Tibial nerve (tissue), 4 donors: Measurements from ENCODE around the gene RND2. TPM values are rescaled to one million over a fixed set of nuclear protein-coding genes. Genes with fewer than 3 reads are reported as not detected.

Experiments
- DNase-seq, 2 donors: peaks; one replicate each; pipeline ENCODE4 v3.0.0-alpha.2; 2019; ENCODE audit warnings: low spot score in 2 of 2
- H3K27ac ChIP-seq, 4 donors: fragments of 200-600 bp; sonication (generic) in 3 of 4; one replicate each; pipeline ENCODE4 v1.5.1; 2017 to 2019; ENCODE audit warnings: mild to moderate bottlenecking in 1 of 4
- H3K27me3 ChIP-seq, 2 donors: fragments of 200-600 bp; sonication (generic) in 1 of 2; one replicate each; pipeline versions ENCODE4 v1.5.1 to v1.6.0; 2017 to 2019
- H3K36me3 ChIP-seq, 3 donors: fragments of 200-600 bp; sonication (generic); one replicate each; pipeline ENCODE4 v1.5.1; 2018 to 2019
- H3K4me1 ChIP-seq, 4 donors: fragments of 200-600 bp; sonication (generic) in 3 of 4; one replicate each; pipeline ENCODE4 v1.5.1; 2017 to 2019
- H3K4me3 ChIP-seq, 4 donors: fragments of 200-600 bp; sonication (generic) in 3 of 4; one replicate each; pipeline ENCODE4 v1.5.1; 2017 to 2019; ENCODE audit warnings: mild to moderate bottlenecking in 1 of 4, moderate library complexity in 1 of 4
- H3K9me3 ChIP-seq, 4 donors: fragments of 200-600 bp; sonication (generic) in 3 of 4; one replicate each; pipeline ENCODE4 v1.5.1; 2017 to 2019
- EP300 ChIP-seq, 2 donors: sonication (generic); formaldehyde crosslinking; IDR thresholded peaks; one replicate each; pipeline ENCODE4 v1.6.1; 2017; ENCODE audit warnings: antibody characterized with exemption in 2 of 2, mild to moderate bottlenecking in 1 of 2
- POLR2A ChIP-seq, 2 donors: fragments of 450-650 bp; IDR thresholded peaks; one replicate each; pipeline ENCODE4 v1.6.1; 2017; ENCODE audit warnings: antibody characterized with exemption in 2 of 2, mild to moderate bottlenecking in 2 of 2, moderate library complexity in 2 of 2
- WGBS, 2 donors: methylation state at CpG; one replicate each; pipeline ENCODE4 v1.1.5; 2018; 5-methylcytosine and 5-hydroxymethylcytosine counted together
- total RNA-seq, 4 donors: library from RNA; depleted of rRNA; stranded (reverse); fragments of >200 nt; gene quantifications; one replicate each; pipeline ENCODE4 v1.1.0, GENCODE V29; 2016
- TF ChIP-seq, protein P1 (sequence below), 5 experiments: fragments of 200-600 bp in 3 of 5; fragments of 450-650 bp in 2 of 5; sonication (generic) in 3 of 5; IDR thresholded peaks; one replicate each; pipeline ENCODE4 v1.5.1; 2016 to 2019; ENCODE audit warnings: antibody characterized with exemption in 5 of 5, mild to moderate bottlenecking in 3 of 5, moderate library complexity in 2 of 5

Gene RND2
- total RNA-seq, 4 donors from 2014 or later: 0.59 to 2.6 (median 1.9) TPM

GRCh38 chr17:43025766-43026537 lies 921 bp downstream of the RND2 start:
- DNase-seq: no peak
- whole genome bisulfite sequencing, 2 donors: 67 to 68% methylated on average over 15 of the region's 16 CpGs
- Histone ChIP-seq H3K4me3 (no peak overlapping the region), H3K27ac (peak overlapping the region; percentile 70 to 92 (median 80)), H3K27me3 (no peaks in the 10 kb centered on the region), H3K4me1 (peaks cover 0 to 21% (median 6%) of the 10 kb centered on the region in 4 donors), H3K9me3 (no peaks in the 10 kb centered on the region), H3K36me3 (no peaks in the 10 kb centered on the region)
- no peak for TF ChIP-seq EP300 (IDR thresholded peaks at IDR 0.05)
- TF ChIP-seq, protein P1, sequence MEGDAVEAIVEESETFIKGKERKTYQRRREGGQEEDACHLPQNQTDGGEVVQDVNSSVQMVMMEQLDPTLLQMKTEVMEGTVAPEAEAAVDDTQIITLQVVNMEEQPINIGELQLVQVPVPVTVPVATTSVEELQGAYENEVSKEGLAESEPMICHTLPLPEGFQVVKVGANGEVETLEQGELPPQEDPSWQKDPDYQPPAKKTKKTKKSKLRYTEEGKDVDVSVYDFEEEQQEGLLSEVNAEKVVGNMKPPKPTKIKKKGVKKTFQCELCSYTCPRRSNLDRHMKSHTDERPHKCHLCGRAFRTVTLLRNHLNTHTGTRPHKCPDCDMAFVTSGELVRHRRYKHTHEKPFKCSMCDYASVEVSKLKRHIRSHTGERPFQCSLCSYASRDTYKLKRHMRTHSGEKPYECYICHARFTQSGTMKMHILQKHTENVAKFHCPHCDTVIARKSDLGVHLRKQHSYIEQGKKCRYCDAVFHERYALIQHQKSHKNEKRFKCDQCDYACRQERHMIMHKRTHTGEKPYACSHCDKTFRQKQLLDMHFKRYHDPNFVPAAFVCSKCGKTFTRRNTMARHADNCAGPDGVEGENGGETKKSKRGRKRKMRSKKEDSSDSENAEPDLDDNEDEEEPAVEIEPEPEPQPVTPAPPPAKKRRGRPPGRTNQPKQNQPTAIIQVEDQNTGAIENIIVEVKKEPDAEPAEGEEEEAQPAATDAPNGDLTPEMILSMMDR (IDR thresholded peaks at IDR 0.05): no peak
- no peak for TF ChIP-seq POLR2A (IDR thresholded peaks at IDR 0.05)

- WGBS, 2 donors: 68 to 71% methylated on average over 5 of the region's 5 CpGs
- Histone ChIP-seq H3K27me3 (no peaks in the 10 kb centered on the region), H3K27ac (no peak overlapping the region)
Observed at GRCh38 chr17:43026595-43026994, 1.6 kb downstream of the RND2 start.

GRCh38 chr17:43027091-43028032 lies 2.3 kb downstream of the RND2 start:
- H3K27ac ChIP-seq: no peak overlapping the region
- H3K27me3 ChIP-seq: no peaks in the 10 kb centered on the region

More at GRCh38 chr17:43026595-43026994, 1.6 kb downstream of the RND2 start:
- TF ChIP-seq EP300 (IDR thresholded peaks at IDR 0.05) (no peak), POLR2A (IDR thresholded peaks at IDR 0.05) (no peak)
- TF ChIP-seq, protein P1 (IDR thresholded peaks at IDR 0.05): no peak
- Histone ChIP-seq H3K4me3 (no peak overlapping the region), H3K4me1 (peaks cover 0 to 20% (median 6%) of the 10 kb centered on the region in 4 donors), H3K36me3 (no peaks in the 10 kb centered on the region), H3K9me3 (no peaks in the 10 kb centered on the region)
- DNase-seq: no peak

GRCh38 chr17:43028221-43028861 lies 3.3 kb downstream of the RND2 start:
- 67 to 78% methylated on average over 17 of the region's 17 CpGs for WGBS, 2 donors
- no peak for DNase-seq
- H3K27me3 ChIP-seq: no peaks in the 10 kb centered on the region
- H3K4me3 ChIP-seq: no peak overlapping the region
- peaks cover 0 to 13% (median 0%) of the 10 kb centered on the region in 4 donors for H3K4me1 ChIP-seq
- H3K9me3 ChIP-seq: no peaks in the 10 kb centered on the region
- no peaks in the 10 kb centered on the region for H3K36me3 ChIP-seq
- TF ChIP-seq EP300 (IDR thresholded peaks at IDR 0.05) (no peak), POLR2A (IDR thresholded peaks at IDR 0.05) (no peak)
- TF ChIP-seq, protein P1 (IDR thresholded peaks at IDR 0.05): no peak
- no peak overlapping the region for H3K27ac ChIP-seq

More at GRCh38 chr17:43027091-43028032, 2.3 kb downstream of the RND2 start:
- Histone ChIP-seq H3K4me1 (peaks cover 0 to 19% (median 6%) of the 10 kb centered on the region in 4 donors), H3K4me3 (no peak overlapping the region), H3K36me3 (no peaks in the 10 kb centered on the region), H3K9me3 (no peaks in the 10 kb centered on the region)
- WGBS, 2 donors: 77 to 82% methylated on average over 9 of the region's 9 CpGs
- DNase-seq: no peak
- TF ChIP-seq POLR2A (IDR thresholded peaks at IDR 0.05) (no peak), EP300 (IDR thresholded peaks at IDR 0.05) (no peak)
- TF ChIP-seq, protein P1 (IDR thresholded peaks at IDR 0.05): no peak
